Neural crest cell (in vitro differentiated cells): ENCODE results near the gene UROC1. TPM values are rescaled to one million over a fixed set of nuclear protein-coding genes. Genes with fewer than 3 reads are reported as not detected.

Experiments
- DNase-seq: peaks from one replicate; pipeline ENCODE4 v3.0.0; 2021; ENCODE audit warnings: low read depth, mixed read lengths, low spot score
- H3K27ac Mint-ChIP-seq: one replicate; pipeline ENCODE4 v1.8.0; 2021; ENCODE audit warnings: mild to moderate bottlenecking, mixed read lengths; ENCODE audit not compliant: unreplicated experiment
- H3K27me3 Mint-ChIP-seq: 2 replicates; pipeline ENCODE4 v1.8.0; 2021; ENCODE audit warnings: low read depth, mild to moderate bottlenecking, mixed read lengths
- H3K36me3 Mint-ChIP-seq: 2 replicates; pipeline ENCODE4 v1.8.0; 2021; ENCODE audit warnings: low read depth, mild to moderate bottlenecking, mixed read lengths
- H3K4me1 Mint-ChIP-seq: 2 replicates; pipeline ENCODE4 v1.8.0; 2021; ENCODE audit warnings: mixed read lengths
- H3K4me3 Mint-ChIP-seq: one replicate; pipeline ENCODE4 v1.8.0; 2021; ENCODE audit warnings: mild to moderate bottlenecking, mixed read lengths
- H3K9me3 Mint-ChIP-seq: 2 replicates; pipeline ENCODE4 v1.8.0; 2021; ENCODE audit warnings: mixed read lengths
- total RNA-seq: library from RNA; stranded (reverse); gene quantifications from 2 replicates; pipeline ENCODE4 v1.2.1, GENCODE V29; 2021
- TF ChIP-seq, protein P1 (sequence below): fragments of 200-600 bp; sonication (generic); conservative IDR thresholded peaks from 2 replicates; pipeline ENCODE4 v1.5.0; 2021; ENCODE audit warnings: antibody characterized with exemption, mild to moderate bottlenecking

UROC1 gene
- total RNA-seq, 1 donor from 2014 or later, result not detected

- peaks cover 6% of the 10 kb centered on the region for H3K4me1 Mint-ChIP-seq
- H3K4me3 Mint-ChIP-seq, result peak overlapping the region; percentile 7
- H3K27ac Mint-ChIP-seq, result no peak overlapping the region
- H3K27me3 Mint-ChIP-seq, result no peaks in the 10 kb centered on the region
- H3K36me3 Mint-ChIP-seq, result no peaks in the 10 kb centered on the region
- TF ChIP-seq, protein P1, sequence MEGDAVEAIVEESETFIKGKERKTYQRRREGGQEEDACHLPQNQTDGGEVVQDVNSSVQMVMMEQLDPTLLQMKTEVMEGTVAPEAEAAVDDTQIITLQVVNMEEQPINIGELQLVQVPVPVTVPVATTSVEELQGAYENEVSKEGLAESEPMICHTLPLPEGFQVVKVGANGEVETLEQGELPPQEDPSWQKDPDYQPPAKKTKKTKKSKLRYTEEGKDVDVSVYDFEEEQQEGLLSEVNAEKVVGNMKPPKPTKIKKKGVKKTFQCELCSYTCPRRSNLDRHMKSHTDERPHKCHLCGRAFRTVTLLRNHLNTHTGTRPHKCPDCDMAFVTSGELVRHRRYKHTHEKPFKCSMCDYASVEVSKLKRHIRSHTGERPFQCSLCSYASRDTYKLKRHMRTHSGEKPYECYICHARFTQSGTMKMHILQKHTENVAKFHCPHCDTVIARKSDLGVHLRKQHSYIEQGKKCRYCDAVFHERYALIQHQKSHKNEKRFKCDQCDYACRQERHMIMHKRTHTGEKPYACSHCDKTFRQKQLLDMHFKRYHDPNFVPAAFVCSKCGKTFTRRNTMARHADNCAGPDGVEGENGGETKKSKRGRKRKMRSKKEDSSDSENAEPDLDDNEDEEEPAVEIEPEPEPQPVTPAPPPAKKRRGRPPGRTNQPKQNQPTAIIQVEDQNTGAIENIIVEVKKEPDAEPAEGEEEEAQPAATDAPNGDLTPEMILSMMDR, result no peak
- DNase-seq, result no peak
- H3K9me3 Mint-ChIP-seq, result no peaks in the 10 kb centered on the region
Observed at GRCh38 chr3:126484148-126484547, 33.4 kb downstream of the UROC1 start.

DNA sequence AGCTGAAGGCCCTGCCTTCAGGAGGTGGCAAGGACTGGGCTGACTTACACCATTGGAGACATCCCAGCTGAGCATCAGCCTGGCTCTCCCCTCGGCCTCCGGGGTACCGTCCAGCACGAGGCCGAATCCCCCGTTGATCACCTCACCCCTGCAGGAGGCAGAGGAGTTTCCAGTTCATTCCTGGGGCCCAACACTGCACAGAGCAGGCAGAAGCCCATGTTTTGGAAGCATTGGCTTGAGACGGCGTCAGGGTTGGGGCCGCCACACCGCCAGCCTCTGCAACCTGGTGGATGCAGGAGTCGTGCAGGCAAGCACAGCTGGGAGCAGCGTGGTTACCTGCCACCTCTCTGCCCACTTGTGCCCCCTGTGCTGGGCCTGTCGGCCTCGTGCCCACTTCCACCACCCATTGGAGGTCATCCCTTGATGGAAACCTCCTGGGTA lies 34.2 kb downstream of the UROC1 start:
- Mint-ChIP-seq H3K9me3 (no peaks in the 10 kb centered on the region), H3K27ac (no peak overlapping the region), H3K4me3 (no peak overlapping the region), H3K36me3 (no peaks in the 10 kb centered on the region), H3K4me1 (peaks cover 5% of the 10 kb centered on the region), H3K27me3 (no peaks in the 10 kb centered on the region)
- no peak for DNase-seq
- TF ChIP-seq, protein P1, result no peak

- H3K4me3 Mint-ChIP-seq, result no peak overlapping the region
- TF ChIP-seq, protein P1, result no peak
- H3K27ac Mint-ChIP-seq, result no peak overlapping the region
- no peak for DNase-seq
- H3K4me1 Mint-ChIP-seq, result peaks cover 3% of the 10 kb centered on the region
- H3K9me3 Mint-ChIP-seq, result no peaks in the 10 kb centered on the region
- H3K36me3 Mint-ChIP-seq, result no peaks in the 10 kb centered on the region
- H3K27me3 Mint-ChIP-seq, result no peaks in the 10 kb centered on the region
Observed at GRCh38 chr3:126482503-126483255, 34.9 kb downstream of the UROC1 start.

DNA sequence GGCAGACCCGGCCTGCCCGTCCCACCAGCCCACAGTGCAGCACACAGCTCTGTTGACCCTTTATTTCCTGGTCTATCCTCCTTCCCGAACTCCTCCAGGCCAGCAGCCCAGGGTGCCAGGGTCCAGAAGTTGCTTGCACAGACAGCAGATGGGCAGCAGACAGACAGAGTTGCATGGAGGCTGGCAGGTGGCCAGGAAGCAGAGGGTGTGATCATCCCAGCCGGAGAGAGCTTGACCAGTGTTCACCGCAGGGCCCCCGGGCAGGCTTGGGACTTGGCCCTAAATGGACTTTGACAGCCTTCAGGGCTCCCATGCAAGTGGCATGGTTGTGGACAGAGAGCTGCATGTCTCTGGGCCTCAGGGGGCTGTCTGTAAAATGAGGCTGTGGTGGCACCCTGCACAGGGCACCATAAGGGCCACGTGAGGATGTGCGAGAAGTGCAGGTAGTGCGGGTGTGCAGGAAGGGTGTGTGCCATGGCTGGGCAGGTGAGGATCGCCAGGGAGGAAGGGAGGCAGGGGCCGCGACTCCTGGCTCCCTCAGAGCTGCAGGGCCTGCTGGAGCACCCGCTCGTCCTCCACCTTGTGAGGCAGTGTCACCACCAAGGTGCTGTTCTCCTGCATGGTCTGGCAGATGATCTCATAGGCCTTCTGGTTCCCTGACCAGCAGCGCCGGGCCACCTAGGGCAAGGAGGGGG lies 35.6 kb downstream of the UROC1 start:
- Mint-ChIP-seq H3K9me3 (no peaks in the 10 kb centered on the region), H3K4me1 (peaks cover 2% of the 10 kb centered on the region), H3K27me3 (no peaks in the 10 kb centered on the region), H3K36me3 (no peaks in the 10 kb centered on the region), H3K4me3 (no peak overlapping the region), H3K27ac (no peak overlapping the region)
- TF ChIP-seq, protein P1, result no peak
- no peak for DNase-seq

- TF ChIP-seq, protein P1, result no peak
- no peaks in the 10 kb centered on the region for H3K36me3 Mint-ChIP-seq
- no peak overlapping the region for H3K27ac Mint-ChIP-seq
- no peaks in the 10 kb centered on the region for H3K9me3 Mint-ChIP-seq
- H3K4me1 Mint-ChIP-seq, result peaks cover 8% of the 10 kb centered on the region
- H3K4me3 Mint-ChIP-seq, result peak overlapping the region; percentile 38
- peaks cover 3% of the 10 kb centered on the region for H3K27me3 Mint-ChIP-seq
- no peak for DNase-seq
Observed at GRCh38 chr3:126480861-126481260, 36.7 kb downstream of the UROC1 start.
